ACC112 (cell line): Measurements from ENCODE around the gene KLHL20.
"Not testable (repeated sequence)": the region's sequence is repeated elsewhere in the genome, so short reads cannot be mapped to it uniquely, and the experiment has no call there.

Experiments used
- H2AFZ ChIP-seq: fragments of 200-600 bp; sonication (generic); one replicate; pipeline ENCODE4 v1.6.0; 2017; ENCODE audit warnings: antibody characterized with exemption, low read length; ENCODE audit not compliant: unreplicated experiment
- H3K27ac ChIP-seq: fragments of 200-600 bp; sonication (generic); 2 replicates; pipeline ENCODE4 v1.5.1; 2014; ENCODE audit warnings: low read depth, mild to moderate bottlenecking, antibody characterized with exemption, low read length, moderate library complexity
- H3K27me3 ChIP-seq: fragments of 200-600 bp; sonication (generic); 2 replicates; pipeline ENCODE4 v1.6.1; 2014; ENCODE audit warnings: mild to moderate bottlenecking, antibody characterized with exemption, low read length, moderate library complexity, mixed read lengths; ENCODE audit not compliant: insufficient read depth
- H3K36me3 ChIP-seq: fragments of 200-600 bp; sonication (generic); 2 replicates; pipeline ENCODE4 v1.6.1; 2016; ENCODE audit warnings: mild to moderate bottlenecking, antibody characterized with exemption, low read length, moderate library complexity, mixed read lengths; ENCODE audit not compliant: insufficient read depth
- H3K4me1 ChIP-seq: fragments of 200-600 bp; sonication (generic); one replicate; pipeline ENCODE4 v1.6.1; 2016; ENCODE audit warnings: low read length, mixed read lengths; ENCODE audit not compliant: insufficient read depth, unreplicated experiment, control insufficient read depth
- H3K4me3 ChIP-seq: fragments of 200-600 bp; sonication (generic); 2 replicates; pipeline ENCODE4 v1.5.1; 2014; ENCODE audit warnings: mild to moderate bottlenecking, low read depth, low read length
- H3K79me2 ChIP-seq: fragments of 200-600 bp; sonication (generic); one replicate; pipeline ENCODE4 v1.6.0; 2016; ENCODE audit warnings: low read length; ENCODE audit not compliant: control insufficient read depth, unreplicated experiment, insufficient read depth

The KLHL20 gene

GRCh38 chr1:173779936-173780335, 65.2 kb downstream of the KLHL20 start:
- no peak overlapping the region for H2AFZ ChIP-seq
- no peaks in the 10 kb centered on the region for H3K79me2 ChIP-seq
- no peaks in the 10 kb centered on the region for H3K27me3 ChIP-seq
- no peak overlapping the region for H3K27ac ChIP-seq
- H3K4me3 ChIP-seq = no peak overlapping the region
- no peaks in the 10 kb centered on the region for H3K4me1 ChIP-seq
- peaks cover 22% of the 10 kb centered on the region; the same call in 1 of the 2 replicates for H3K36me3 ChIP-seq

DNA sequence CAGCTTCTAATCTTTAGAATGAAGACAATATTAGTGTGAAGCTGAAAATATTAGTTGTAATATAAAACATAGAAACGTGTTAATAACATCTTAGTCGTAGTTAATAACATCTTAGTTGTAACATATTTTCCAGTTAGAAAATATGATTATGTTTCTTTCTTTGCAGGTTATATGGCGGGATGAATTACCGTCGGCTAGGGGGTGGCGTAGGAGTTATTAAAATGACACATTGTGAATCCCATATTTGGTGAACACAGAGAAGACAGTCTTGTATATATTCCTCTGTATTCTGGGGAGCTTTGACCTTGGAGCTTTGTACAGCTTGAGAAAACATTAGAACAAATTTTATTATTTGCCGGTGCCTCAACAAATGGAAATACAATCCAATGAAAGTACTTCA, 70.2 kb downstream of the KLHL20 start:
- no peak overlapping the region for H3K4me3 ChIP-seq
- no peaks in the 10 kb centered on the region for H3K4me1 ChIP-seq
- H2AFZ ChIP-seq = no peak overlapping the region
- H3K27me3 ChIP-seq = no peaks in the 10 kb centered on the region
- H3K79me2 ChIP-seq = no peaks in the 10 kb centered on the region
- no peak overlapping the region for H3K27ac ChIP-seq
- H3K36me3 ChIP-seq = peaks cover 13% of the 10 kb centered on the region; the same call in 1 of the 2 replicates

GRCh38 chr1:173789841-173790240, 75.1 kb downstream of the KLHL20 start:
- Histone ChIP-seq H3K79me2 (no peaks in the 10 kb centered on the region), H3K4me1 (no peaks in the 10 kb centered on the region), H3K27ac (no peak overlapping the region), H3K4me3 (no peak overlapping the region), H3K36me3 (peaks cover 13% of the 10 kb centered on the region), H2AFZ (no peak overlapping the region), H3K27me3 (no peaks in the 10 kb centered on the region)

- no peaks in the 10 kb centered on the region for H3K27me3 ChIP-seq
Measured at GRCh38 chr1:173798078-173798477, 83.3 kb downstream of the KLHL20 start.

DNA sequence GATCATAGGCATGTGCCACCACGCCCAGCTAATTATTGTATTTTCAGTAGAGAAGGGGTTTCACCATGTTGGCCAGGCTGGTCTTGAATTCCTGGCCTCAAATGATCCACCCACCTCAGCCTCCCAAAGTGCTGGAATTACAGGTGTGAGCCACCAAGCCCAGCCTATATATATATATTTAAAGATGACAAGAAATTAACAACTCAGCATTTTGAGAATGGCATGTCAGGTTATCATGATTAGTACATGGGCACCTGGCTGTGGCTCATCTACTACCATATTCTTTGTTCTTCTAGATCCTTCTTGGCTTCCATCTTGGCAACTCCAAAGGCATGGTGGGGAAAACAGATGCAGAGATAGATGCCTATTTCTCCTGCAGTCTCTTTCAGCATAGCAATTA, 85.2 kb downstream of the KLHL20 start:
- H3K36me3 ChIP-seq = peaks cover 41% of the 10 kb centered on the region
- not testable (repeated sequence) for H3K79me2 ChIP-seq, H2AFZ ChIP-seq, H3K27me3 ChIP-seq, H3K4me3 ChIP-seq, H3K27ac ChIP-seq
- H3K4me1 ChIP-seq = peaks cover 10% of the 10 kb centered on the region

More at GRCh38 chr1:173798078-173798477, 83.3 kb downstream of the KLHL20 start:
- Histone ChIP-seq H3K4me3 (no peak overlapping the region), H2AFZ (no peak overlapping the region), H3K27ac (no peak overlapping the region), H3K79me2 (no peaks in the 10 kb centered on the region), H3K36me3 (peaks cover 39% of the 10 kb centered on the region), H3K4me1 (peaks cover 10% of the 10 kb centered on the region)

DNA sequence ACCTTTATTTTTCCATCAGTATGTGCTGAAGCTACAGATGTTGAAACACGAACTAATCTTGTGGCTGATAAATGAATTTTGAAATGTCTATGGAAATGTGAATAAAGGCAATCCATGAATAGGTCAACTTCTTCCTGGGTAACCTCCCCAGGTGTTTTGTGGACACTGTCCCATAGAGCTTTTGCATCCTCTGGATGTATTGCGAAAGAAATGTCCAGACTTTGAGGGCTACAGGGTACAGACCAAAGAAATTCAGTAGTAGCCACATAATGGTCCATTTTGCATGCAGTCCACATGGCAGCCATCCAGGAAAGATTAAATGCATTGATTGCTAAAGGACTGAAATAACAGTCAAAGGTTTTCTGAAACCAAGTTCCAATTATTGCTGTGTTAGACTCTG, 88.2 kb downstream of the KLHL20 start:
- no peak overlapping the region for H3K4me3 ChIP-seq
- H3K27me3 ChIP-seq = no peaks in the 10 kb centered on the region
- H3K79me2 ChIP-seq = no peaks in the 10 kb centered on the region
- H3K27ac ChIP-seq = no peak overlapping the region
- H3K4me1 ChIP-seq = peaks cover 10% of the 10 kb centered on the region
- H2AFZ ChIP-seq = no peak overlapping the region
- peaks cover 33% of the 10 kb centered on the region for H3K36me3 ChIP-seq

GRCh38 chr1:173813654-173814053, 98.9 kb downstream of the KLHL20 start:
- H2AFZ ChIP-seq, H3K27me3 ChIP-seq, H3K4me3 ChIP-seq, H3K4me1 ChIP-seq, H3K27ac ChIP-seq, H3K36me3 ChIP-seq: not testable (repeated sequence)
- H3K79me2 ChIP-seq = peaks cover 46% of the 10 kb centered on the region

GRCh38 chr1:173818459-173818858, 103.7 kb downstream of the KLHL20 start:
- peaks cover 10% of the 10 kb centered on the region for H3K36me3 ChIP-seq
- peaks cover 15% of the 10 kb centered on the region for H3K4me1 ChIP-seq
- peaks cover 72% of the 10 kb centered on the region for H3K79me2 ChIP-seq
- H3K27me3 ChIP-seq = no peaks in the 10 kb centered on the region
- H3K4me3 ChIP-seq = no peak overlapping the region
- no peak overlapping the region for H3K27ac ChIP-seq
- no peak overlapping the region for H2AFZ ChIP-seq

- Histone ChIP-seq H3K27me3 (no peaks in the 10 kb centered on the region), H2AFZ (no peak overlapping the region), H3K79me2 (peaks cover 66% of the 10 kb centered on the region), H3K27ac (no peak overlapping the region), H3K36me3 (peaks cover 10% of the 10 kb centered on the region), H3K4me1 (peaks cover 21% of the 10 kb centered on the region), H3K4me3 (peak overlapping the region; percentile 92)
Measured at GRCh38 chr1:173821680-173822079, 106.9 kb downstream of the KLHL20 start.

GRCh38 chr1:173823781-173824314, 109.1 kb downstream of the KLHL20 start:
- H2AFZ ChIP-seq = peak overlapping the region; percentile 66

GRCh38 chr1:173824315-173825081, 109.7 kb downstream of the KLHL20 start, which contains the start of the genes CENPL and DARS2:
Gene CENPL (minus strand): TSS chr1:173824883. CDS start chr1:173811299, 13,584 bp downstream.
Gene DARS2 (plus strand): TSS chr1:173824673. CDS start chr1:173825230, 557 bp downstream.
- Histone ChIP-seq H2AFZ (peak within 1 kb of the TSS; percentile 91), H3K4me1 (peaks cover 40% of the 10 kb centered on the region), H3K4me3 (peak within 1 kb of the TSS; percentile 92), H3K27me3 (no peaks in the 10 kb centered on the region), H3K36me3 (no peaks in the 10 kb centered on the region), H3K79me2 (peaks cover 55% of the 10 kb centered on the region), H3K27ac (peak within 1 kb of the TSS; percentile 97)

More at GRCh38 chr1:173823781-173824314, 109.1 kb downstream of the KLHL20 start:
- Histone ChIP-seq H3K27ac (peak overlapping the region; percentile 97), H3K27me3 (no peaks in the 10 kb centered on the region), H3K36me3 (peaks cover 3% of the 10 kb centered on the region), H3K4me1 (peaks cover 40% of the 10 kb centered on the region), H3K4me3 (peak overlapping the region; percentile 92), H3K79me2 (peaks cover 60% of the 10 kb centered on the region)
